Measurements from ENCODE around the gene WNK1.

DNA sequence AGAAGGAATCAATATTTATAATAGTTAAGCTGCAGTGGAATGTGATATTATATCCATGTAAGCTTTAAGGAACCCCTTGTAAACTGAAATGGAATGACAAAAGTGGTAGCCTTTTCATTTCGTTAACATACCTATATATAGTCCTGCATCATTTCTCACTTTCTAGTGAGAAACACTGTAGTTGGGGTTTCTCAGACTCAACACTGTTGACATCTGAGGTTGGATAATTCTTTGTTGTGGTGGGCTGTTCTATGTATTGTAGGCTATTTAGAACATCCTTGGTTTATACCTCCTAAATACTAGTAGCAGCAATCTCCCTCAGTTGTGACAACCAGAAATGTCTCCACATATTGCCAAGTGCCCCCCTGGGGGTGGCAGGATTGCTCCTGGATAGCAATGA lies 118.0 kb downstream of the WNK1 start:
- TF ChIP-seq, protein P1, sequence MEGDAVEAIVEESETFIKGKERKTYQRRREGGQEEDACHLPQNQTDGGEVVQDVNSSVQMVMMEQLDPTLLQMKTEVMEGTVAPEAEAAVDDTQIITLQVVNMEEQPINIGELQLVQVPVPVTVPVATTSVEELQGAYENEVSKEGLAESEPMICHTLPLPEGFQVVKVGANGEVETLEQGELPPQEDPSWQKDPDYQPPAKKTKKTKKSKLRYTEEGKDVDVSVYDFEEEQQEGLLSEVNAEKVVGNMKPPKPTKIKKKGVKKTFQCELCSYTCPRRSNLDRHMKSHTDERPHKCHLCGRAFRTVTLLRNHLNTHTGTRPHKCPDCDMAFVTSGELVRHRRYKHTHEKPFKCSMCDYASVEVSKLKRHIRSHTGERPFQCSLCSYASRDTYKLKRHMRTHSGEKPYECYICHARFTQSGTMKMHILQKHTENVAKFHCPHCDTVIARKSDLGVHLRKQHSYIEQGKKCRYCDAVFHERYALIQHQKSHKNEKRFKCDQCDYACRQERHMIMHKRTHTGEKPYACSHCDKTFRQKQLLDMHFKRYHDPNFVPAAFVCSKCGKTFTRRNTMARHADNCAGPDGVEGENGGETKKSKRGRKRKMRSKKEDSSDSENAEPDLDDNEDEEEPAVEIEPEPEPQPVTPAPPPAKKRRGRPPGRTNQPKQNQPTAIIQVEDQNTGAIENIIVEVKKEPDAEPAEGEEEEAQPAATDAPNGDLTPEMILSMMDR (optimal IDR thresholded peaks at IDR 0.05 in 1 of 3, IDR thresholded peaks at IDR 0.05 in 1 of 3, conservative IDR thresholded peaks at IDR 0.05 in 1 of 3; ENCODE audit: extremely low read depth in 1 of 3, insufficient read depth in 2 of 3, low read length in 3 of 3) = no peak
- TF ChIP-seq EZH2 (IDR thresholded peaks at IDR 0.05; ENCODE audit: low read length) = no peak

All from keratinocyte (primary cell).